ENCODE results near the gene PLCXD1. TPM values are rescaled to one million over a fixed set of nuclear protein-coding genes. Genes with fewer than 3 reads are reported as not detected.
"Not testable (repeated sequence)": the region's sequence is repeated elsewhere in the genome, so short reads cannot be mapped to it uniquely, and the experiment has no call there.

PLCXD1 gene
- total RNA-seq, 1 donor from 2014 or later = 3.0 TPM

- Histone ChIP-seq H3K4me1 (no peaks in the 10 kb centered on the region), H3K27ac (no peak overlapping the region), H3K27me3 (no peaks in the 10 kb centered on the region), H3K4me3 (no peak overlapping the region), H3K36me3 (peaks cover 43 to 60% of the 10 kb centered on the region in 2 donors), H3K9me3 (peaks cover 0 to 3% of the 10 kb centered on the region in 2 donors)
- no peak for DNase-seq (ENCODE audit: low spot score in 2 of 2)
- intact Hi-C loops (cut with DNase I) = no loop called here
- TF ChIP-seq, protein P1, sequence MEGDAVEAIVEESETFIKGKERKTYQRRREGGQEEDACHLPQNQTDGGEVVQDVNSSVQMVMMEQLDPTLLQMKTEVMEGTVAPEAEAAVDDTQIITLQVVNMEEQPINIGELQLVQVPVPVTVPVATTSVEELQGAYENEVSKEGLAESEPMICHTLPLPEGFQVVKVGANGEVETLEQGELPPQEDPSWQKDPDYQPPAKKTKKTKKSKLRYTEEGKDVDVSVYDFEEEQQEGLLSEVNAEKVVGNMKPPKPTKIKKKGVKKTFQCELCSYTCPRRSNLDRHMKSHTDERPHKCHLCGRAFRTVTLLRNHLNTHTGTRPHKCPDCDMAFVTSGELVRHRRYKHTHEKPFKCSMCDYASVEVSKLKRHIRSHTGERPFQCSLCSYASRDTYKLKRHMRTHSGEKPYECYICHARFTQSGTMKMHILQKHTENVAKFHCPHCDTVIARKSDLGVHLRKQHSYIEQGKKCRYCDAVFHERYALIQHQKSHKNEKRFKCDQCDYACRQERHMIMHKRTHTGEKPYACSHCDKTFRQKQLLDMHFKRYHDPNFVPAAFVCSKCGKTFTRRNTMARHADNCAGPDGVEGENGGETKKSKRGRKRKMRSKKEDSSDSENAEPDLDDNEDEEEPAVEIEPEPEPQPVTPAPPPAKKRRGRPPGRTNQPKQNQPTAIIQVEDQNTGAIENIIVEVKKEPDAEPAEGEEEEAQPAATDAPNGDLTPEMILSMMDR (IDR thresholded peaks at IDR 0.05) = no peak
These were observed 21.8 kb downstream of the PLCXD1 start for GRCh38 chrX:302975-303374.

GRCh38 chrX:305781-306613 lies 24.8 kb downstream of the PLCXD1 start:
- DNase-seq (ENCODE audit: low spot score in 2 of 2); H3K9me3 ChIP-seq; H3K4me3 ChIP-seq; H3K4me1 ChIP-seq; H3K27me3 ChIP-seq; H3K27ac ChIP-seq; intact Hi-C loops (cut with DNase I): not testable (repeated sequence)
- peaks cover 57 to 73% of the 10 kb centered on the region in 2 donors for H3K36me3 ChIP-seq

- H3K4me1 ChIP-seq; intact Hi-C loops (cut with DNase I); DNase-seq (ENCODE audit: low spot score in 2 of 2): not testable (repeated sequence)
These were observed 25.6 kb downstream of the PLCXD1 start for GRCh38 chrX:306614-307251.

GRCh38 chrX:307261-308111 lies 26.3 kb downstream of the PLCXD1 start:
- intact Hi-C loops (cut with DNase I) = no loop called here
- Histone ChIP-seq H3K4me1 (no peaks in the 10 kb centered on the region), H3K27me3 (no peaks in the 10 kb centered on the region), H3K9me3 (peaks cover 0 to 3% of the 10 kb centered on the region in 2 donors), H3K4me3 (no peak overlapping the region), H3K36me3 (peaks cover 72 to 78% of the 10 kb centered on the region in 2 donors), H3K27ac (no peak overlapping the region)
- no peak for DNase-seq (ENCODE audit: low spot score in 2 of 2)
- TF ChIP-seq, protein P1 (IDR thresholded peaks at IDR 0.05) = no peak

More at GRCh38 chrX:306614-307251, 25.6 kb downstream of the PLCXD1 start:
- H3K9me3 ChIP-seq, H3K27ac ChIP-seq, H3K4me3 ChIP-seq, H3K27me3 ChIP-seq: not testable (repeated sequence)
- peaks cover 64 to 76% of the 10 kb centered on the region in 2 donors for H3K36me3 ChIP-seq

GRCh38 chrX:308821-309520 lies 27.8 kb downstream of the PLCXD1 start:
- Histone ChIP-seq H3K27me3 (no peaks in the 10 kb centered on the region), H3K36me3 (peaks cover 81 to 85% of the 10 kb centered on the region in 2 donors), H3K27ac (no peak overlapping the region), H3K9me3 (peaks cover 0 to 3% of the 10 kb centered on the region in 2 donors), H3K4me1 (no peaks in the 10 kb centered on the region), H3K4me3 (no peak overlapping the region)
- DNase-seq (ENCODE audit: low spot score in 2 of 2) = no peak
- intact Hi-C loops (cut with DNase I) = no loop called here
- TF ChIP-seq, protein P1 (IDR thresholded peaks at IDR 0.05) = no peak

DNA sequence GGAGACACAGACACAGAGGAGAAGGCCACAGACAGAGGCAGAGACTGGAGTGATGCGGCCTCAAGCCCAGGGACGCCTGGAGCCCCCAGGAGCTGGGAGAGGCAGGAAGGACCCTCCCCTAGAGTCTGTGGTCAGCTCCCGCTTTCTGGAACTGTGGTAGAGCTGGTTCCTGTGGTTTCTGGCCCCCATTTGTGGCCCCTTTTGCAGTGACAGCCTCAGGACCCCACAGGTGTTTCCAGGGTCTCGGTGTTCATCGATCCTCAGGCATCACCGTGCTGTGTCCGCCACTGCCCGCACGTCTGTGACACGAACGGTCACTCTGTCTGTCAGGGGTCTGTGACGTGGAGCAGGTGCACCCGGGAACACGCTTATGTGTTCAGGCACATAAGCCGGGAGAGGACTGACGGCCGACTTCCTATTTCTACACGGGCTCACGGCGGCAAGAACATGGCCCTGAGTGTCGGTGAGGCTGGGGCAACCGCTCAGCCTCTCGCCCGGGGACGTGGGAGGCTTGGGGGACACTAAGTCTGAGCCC lies 29.5 kb downstream of the PLCXD1 start:
- DNase-seq (ENCODE audit: low spot score in 2 of 2) = no peak
- Histone ChIP-seq H3K4me1 (no peaks in the 10 kb centered on the region), H3K4me3 (no peak overlapping the region), H3K36me3 (peaks cover 75 to 84% of the 10 kb centered on the region in 2 donors), H3K27ac (no peak overlapping the region), H3K9me3 (no peaks in the 10 kb centered on the region), H3K27me3 (no peaks in the 10 kb centered on the region)
- TF ChIP-seq, protein P1 (IDR thresholded peaks at IDR 0.05) = no peak
- intact Hi-C loops (cut with DNase I) = no loop called here

Measured in ascending aorta (tissue), 2 donors.